GM19035 (cell line): ENCODE measurements around the gene BRWD1.
"Not testable (repeated sequence)": the region's sequence is repeated elsewhere in the genome, so short reads cannot be mapped to it uniquely, and the experiment has no call there.

Source experiments
- ATAC-seq: cut with Tn5 transposase; IDR thresholded peaks from one replicate; pipeline ENCODE4 v1.9.1; 2021; ENCODE audit not compliant: unreplicated experiment

Gene BRWD1

DNA sequence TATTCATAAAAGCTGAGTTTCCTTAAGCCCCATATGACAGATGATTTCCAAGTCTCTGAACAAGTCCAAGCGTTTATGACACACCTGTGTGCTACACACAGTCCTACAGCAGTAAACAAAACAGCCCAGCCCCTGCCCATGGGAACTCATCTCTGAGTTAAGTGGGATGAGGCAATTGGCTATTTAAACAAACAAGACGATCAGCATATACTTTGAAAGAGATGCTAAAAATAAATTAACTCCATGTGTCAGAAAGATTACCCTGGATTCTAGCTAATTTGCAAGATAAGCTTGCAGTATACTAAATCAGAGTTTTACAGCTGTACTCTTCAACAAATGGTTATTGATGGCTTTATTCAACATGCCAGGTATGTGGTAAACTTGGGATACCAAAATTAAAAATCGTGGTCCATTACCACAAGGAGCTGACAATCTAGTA lies 137.1 kb downstream of the BRWD1 start:
- ATAC-seq: no peak

DNA sequence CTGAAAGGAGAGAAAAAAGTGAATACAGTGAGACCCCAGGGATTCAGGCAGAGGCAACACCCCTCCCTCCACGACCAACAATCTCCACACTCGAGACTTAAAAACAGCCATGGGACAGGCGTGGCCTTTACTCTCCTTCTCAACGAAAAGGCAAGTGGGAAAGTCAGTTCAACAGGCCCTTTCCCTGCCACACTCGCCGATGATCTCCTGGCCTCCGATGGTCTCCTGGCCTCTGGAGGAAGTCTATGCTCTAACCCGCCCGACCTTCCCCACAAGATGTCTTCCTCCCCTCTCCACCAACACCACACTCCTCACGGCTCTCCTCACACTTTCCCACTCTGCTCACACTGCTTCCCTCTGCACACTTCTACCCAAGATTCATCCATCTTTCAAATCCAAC lies 137.8 kb downstream of the BRWD1 start:
- no peak for ATAC-seq

DNA sequence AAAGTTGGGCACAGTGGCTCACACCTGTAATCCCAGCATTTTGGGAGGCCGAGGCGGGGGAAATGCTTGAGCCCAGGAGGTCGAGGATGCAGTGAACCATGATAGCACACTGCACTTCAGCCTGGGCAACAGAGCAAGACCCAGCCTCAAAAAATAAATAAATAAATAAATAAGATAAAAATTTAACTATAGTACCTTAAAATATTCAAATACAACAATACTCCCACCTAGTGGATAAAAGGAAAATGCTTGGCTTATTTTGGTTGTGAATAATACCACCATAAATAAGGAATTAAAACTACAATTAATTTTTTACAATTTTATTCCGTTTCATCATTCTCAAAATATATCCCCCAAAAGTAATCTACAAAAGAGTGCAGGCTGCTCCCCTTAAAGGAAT lies 138.3 kb downstream of the BRWD1 start:
- ATAC-seq: no peak

DNA sequence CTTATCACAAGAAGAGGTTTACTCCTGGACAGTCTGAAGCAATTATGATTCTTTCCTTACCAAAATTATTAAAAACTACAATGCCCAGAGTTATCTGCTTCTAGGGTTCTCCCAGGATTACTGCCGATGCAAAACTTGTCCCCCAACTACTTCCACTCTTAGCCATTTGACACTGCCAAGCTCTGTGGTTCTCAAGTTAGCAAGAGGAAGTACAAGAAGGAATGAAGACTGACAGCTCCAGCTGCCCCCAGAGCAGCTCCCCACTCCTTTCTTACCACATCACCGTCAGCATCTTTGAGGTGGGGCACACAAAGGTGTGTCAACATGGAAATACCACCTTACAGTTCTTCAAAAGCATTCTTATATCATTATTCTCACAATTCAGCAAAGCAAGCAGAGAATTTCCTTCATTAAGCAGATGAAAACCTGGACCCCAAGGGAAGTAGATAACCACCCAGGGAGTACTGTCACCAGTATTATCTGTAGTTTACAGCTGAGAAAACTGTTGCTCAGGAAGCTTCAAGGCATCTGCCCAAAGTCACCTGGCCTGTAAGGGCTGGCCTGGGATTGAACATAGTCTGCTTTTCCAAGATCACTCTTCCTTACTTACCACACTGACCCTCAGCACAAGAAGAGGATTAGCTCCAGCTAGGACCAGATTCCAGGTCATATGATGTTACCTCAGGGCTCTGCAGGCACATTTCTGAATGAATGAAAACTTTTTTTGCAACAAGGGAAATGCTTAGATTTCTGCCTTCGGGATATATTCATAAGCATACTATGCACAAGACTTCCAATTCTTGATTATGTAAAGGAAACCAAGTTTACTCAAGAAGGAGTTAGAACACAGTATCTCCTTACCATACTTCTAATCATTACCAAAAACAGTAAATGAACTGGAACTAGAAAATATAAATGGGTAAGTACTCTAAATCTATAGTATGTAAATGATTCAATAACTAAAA lies 139.4 kb downstream of the BRWD1 start:
- no peak for ATAC-seq

DNA sequence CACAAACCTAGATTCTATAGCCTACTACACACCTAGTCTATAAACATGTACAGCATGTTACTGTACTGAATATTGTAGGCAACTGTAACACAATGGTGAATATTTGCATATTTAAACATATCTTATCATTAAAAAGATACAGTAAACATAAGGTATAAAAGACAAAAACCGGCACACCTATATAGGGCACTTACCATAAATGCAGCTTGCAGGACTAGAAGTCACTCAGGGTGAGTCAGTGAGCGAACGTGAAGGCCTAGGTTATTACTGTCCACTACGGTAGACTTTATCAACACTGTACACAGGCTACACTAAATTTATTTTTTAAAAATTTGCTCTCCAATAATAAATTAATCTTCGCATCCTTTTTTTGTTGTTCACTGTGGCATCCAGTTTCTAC lies 143.5 kb downstream of the BRWD1 start:
- no peak for ATAC-seq

DNA sequence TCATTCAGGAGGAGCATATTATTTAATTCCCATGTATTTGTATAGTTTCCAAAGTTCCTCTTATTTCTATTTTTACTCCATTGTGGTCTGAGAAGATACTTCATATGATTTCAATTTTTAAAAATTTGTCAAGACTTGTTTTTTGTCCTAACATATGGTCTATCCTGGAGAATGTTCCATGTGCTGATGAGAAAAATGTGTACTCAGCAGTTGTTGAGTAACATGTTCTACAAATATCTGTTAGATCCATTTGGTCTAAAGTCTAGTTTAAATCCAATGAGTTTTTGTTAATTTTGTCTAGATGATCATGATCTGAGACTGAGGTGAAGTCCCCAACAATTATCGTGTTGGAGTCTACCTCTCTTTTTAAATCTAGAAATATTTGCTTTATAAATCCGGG lies 144.6 kb downstream of the BRWD1 start:
- no peak for ATAC-seq

DNA sequence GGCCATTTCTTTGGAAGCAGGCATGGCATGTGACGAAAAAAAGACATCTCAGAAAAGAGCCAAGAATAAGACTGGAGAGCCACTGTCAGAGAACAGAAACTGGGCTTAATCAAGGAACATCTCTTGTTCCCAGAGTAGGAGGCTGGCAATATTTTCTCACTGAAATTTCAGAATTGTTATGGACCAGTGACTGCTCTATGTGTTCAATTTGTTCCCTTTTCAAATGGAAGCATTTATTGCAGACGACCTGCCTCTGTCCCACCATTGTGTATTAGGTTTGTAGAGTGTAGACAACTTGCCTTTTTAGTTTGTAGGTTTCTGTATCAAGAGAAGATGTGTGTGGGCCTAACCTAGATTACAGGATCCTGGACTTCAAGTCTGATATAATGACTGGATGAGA lies 148.9 kb downstream of the BRWD1 start:
- ATAC-seq: no peak

DNA sequence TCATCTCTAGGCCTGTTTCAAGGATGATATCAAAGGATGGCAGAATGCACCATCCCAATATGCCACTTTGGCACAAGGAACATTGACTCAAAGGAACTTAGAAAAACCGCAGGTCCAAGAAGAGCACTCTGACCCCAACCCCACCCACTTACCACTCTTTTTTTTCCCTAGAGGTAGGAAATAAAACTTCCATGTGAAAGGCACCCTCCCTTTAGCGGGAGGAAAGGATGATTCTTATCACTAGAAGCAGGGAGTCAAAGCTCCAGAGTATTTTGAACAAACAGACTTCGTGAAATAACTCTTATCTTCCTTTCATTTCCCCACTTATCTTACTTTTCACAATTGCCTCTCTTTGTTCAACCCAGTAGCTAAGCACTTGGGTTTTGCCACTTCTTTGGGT lies 152.4 kb downstream of the BRWD1 start:
- no peak for ATAC-seq

DNA sequence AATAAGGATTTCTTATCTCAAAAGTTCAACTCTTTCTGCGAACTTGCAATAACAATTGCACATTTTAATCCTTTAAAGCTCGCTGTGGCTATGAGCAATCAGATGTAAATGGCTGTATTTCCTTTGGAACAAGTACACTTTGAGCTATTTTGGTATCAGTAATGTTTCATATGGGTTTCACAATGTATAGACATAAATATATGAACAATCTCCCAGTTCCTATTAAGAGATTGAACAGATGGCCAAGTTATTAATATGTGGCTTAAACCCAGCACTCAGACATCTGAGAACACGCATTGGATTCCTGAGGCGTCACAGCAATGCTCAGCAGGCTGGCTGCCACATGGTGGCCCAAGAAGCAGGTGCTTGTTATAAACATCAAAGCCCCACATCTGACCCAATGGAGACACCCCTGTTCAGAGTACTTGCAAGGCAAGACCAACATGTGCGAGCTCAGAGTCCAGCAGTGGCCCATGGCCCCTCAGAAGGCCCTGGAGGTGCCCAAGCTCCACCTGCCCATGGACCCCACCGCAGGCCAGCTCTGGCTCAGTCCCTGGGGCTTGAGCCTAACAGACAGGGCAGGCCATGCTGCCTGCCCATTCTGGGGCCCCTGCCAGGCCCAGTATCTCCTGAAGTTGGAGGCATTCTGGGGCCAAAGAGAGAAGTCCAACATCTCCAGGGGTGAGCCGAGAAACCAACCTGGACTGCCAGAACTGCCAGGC lies 153.9 kb downstream of the BRWD1 start:
- no peak for ATAC-seq

DNA sequence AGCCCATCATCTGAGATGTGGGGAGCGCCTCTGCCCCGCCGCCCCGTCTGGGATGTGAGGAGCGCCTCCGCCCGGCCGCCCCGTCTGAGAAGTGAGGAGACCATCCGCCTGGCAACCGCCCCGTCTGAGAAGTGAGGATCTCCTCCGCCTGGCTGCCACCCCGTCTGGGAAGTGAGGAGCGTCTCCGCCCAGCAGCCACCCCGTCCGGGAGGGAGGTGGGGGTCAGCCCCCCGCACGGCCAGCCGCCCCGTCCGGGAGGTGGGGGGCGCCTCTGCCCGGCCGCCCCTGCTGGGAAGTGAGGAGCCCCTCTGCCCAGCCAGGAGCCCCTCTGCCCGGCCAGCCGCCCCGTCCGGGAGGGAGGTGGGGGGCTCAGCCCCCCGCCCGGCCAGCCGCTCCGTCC lies 156.2 kb downstream of the BRWD1 start:
- not testable (repeated sequence) for ATAC-seq

DNA sequence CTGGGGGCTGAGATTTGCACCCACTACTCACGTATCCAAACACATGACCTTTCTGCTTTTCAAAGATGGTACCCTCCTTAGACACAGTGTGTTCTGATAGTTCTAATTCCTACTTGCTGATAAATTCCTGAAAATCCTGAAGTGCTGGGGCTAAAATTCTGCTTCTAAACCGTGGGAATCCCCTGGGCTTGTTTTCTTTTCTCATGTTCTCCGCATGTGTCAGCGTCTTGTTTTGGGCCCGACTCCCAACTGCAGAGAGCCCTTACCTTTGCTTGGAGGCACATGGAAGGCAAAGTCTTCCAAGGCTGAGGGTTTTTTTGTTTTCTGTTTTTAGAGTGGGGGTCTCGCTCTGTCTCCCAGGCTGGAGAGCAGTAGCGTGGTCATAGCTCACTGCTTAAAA lies 157.4 kb downstream of the BRWD1 start:
- ATAC-seq: no peak

DNA sequence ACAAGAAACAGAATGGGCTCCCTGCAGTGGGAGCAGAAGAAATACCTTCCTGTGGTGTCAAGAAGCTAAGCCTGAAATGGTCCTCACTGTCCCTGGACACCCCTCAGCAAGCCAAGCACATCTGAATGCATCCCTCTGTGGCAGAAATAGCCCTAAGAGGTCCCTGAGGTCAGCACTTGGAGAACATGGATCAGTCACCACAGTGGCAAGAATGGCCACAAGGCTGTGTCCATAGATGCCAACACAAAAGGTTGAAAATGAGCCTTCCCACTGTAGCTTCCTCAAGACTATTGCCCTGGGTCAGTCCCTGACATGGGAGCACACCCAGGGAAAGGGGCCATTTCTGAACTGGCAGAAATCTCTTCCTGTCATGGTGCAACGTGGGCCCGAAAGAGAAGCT lies 157.9 kb downstream of the BRWD1 start:
- no peak for ATAC-seq

DNA sequence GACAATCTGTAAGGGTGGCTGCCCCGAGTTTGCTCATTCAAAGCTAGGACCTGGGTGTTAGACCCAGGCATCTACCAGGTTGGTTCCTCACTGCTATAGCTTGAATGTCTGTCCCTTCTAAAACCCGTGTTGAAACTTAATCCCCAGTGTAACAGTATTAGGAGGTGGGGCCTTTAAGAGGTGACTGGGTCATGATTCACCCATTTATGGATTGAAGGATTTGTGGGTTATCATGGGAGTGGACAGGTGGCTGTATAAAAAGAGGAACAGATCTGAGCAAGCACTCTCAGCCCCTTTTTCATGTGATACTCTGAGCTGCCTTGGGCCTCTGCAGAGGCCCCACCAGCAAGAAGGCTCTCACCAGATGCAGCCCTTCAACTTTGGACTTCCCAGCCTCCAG lies 159.6 kb downstream of the BRWD1 start:
- no peak for ATAC-seq

DNA sequence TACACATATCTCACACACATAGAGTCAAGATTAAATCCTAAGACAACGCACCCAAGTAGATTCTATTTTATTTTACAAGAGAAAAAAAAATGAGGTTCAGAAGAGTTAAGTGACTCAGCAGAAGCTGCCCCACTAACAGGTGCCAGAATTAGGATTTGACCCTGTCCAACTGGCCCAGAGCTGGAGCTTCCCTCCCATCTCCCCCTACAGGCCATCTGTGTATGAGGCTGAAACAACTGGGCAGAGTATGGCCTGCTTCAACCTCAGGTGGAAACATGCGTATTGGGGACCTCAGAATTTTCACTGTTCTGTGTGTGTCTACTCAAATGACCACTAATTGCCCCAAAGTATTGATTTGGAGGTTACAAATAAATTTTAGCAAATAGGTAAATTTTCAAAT lies 160.1 kb downstream of the BRWD1 start:
- ATAC-seq: no peak

DNA sequence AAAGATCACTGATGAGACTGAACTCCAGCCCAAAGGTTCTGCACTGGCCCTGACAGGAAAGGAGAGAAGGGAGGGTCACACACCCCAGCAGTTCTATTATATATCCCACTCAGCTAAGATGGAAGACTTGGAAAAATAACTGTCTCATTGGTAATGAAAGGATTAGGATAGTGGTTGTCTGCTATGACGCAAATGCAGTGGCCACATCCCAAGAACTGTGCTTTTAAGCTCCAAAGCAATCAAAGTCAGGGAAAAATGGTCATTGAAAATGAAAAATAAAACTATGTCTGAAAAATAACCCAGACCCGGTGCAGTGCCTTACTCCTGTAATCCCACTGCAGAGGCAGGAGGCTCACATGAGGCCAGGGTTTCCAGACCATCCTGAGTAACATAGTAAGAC lies 161.2 kb downstream of the BRWD1 start:
- ATAC-seq: no peak

DNA sequence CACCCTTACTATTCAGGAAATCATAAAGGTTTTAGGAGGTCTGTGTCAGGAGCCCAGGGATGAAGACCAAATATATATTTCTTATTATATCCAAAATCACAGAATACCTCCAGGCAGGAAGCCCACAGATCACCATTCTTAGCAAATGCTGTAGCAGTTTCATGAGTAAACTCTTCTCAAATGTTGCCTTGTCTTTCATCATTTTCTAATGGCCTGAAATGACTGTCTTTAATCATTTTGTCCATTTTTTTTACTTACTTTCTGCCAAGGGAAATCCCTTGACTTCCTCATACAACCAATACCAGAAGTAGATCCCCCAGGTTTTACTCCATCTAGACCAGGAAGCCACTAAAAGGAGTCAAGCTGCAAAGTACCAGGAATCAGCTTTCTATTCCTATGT lies 162.6 kb downstream of the BRWD1 start:
- ATAC-seq: no peak

DNA sequence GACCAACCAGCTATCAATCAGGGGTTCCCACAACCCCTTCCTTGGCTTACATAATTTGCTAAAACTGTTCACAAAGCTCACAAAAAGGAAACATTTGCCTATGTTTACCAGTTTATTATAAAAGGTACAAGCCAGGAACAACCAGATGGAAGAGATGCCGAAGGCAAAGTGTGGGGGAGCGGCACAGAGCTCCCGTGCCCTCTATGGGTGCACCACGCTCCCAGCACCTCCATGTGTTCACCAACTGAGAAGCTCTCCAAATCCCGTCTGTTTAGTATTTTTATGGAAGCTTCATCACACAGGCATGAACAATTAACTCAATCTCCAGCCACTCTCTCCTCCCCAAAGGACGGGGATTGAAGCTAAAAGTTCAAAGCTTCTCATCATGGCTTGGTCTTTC lies 163.1 kb downstream of the BRWD1 start:
- no peak for ATAC-seq

DNA sequence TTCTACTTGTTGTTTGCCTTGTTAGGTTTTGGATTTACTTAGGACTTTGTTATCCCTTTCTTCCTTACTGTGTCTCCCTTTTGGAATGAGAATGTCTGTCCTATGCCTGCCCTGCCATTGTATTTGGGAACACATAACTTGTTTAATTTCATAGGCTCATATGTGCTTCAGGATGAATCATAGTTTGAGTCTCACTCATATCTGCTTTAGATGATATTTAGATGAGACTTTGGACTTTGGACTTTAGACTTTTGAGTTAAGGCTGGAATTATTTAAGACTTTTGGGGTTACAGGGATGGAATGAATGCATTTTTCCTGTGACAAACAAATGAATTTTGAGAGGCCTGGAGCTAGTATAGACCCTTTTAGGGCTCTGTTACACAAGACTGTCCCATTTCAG lies 163.6 kb downstream of the BRWD1 start:
- ATAC-seq: no peak

DNA sequence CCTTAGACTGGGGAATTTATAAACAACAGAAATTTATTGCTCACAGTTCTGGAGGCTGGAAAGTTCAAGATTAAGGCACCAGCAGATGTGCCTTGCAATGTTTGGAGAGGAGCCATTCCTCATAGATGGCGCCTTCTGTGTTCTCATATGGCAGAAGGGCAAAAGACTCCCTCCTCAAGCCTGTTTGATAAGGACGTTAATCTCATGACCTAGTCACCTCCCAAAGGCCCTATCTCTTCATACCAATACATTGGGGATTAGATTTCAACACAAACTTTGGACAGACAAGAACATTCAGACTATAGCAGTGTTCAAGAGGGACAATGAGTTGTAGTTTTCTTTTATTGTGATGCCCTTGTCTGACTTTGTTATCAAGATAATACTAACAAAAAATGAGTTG lies 164.5 kb downstream of the BRWD1 start:
- no peak for ATAC-seq

DNA sequence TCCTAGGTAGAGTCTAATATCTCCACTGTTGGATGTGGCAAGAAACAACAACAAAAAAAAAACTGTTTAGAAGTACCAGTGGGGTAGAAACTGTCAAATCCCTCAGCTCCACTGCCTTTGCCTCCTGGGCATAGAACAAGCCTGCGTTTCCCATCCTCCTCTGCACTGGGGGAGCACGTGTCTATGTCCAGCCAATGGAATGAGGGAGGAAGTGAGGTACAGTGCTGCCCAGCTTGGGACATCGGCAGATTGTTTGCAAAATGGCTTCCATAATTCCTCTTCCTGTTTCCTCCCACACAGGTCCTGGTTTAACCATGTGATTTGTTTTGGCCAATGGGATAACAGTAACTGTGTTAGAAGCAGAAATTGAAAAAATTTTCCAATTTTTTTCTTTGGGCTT lies 169.2 kb downstream of the BRWD1 start:
- ATAC-seq: no peak

DNA sequence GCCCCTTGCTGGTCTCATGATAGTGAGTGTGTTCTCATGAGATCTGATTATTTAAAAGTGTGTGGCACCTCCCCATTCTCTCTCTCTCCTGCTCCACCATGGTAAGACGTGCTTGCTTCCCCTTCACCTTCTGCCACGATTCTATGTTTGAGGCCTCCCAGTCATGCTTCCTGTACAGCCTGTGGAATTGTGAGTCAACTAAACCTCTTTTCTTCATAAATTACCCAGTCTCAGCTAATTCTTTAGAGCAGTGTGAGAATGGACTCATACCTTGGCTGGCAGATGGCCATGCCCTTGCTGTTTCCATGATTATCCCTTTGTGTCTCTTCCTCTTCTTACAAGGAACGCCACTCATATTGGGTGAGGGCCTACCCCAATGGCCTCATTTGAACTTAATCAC lies 170.5 kb downstream of the BRWD1 start:
- ATAC-seq: no peak

DNA sequence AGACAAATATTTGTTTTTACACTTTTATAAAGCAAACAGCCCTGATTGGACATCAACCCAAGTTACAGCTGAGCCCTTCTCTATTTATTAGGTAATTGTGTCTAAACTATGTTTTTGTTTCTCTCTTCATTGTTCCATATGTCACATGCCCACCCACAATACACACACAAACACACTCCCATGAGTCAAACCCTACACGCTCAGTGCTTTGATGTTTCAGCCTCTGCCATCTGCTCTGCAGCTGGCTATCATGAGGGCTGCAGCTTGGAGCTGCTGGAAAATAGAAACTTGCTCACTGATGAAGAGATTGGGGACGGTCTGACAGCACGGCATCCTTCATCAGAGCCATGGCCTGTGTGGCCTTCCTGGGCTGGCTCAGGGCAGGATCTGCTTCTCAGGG lies 171.9 kb downstream of the BRWD1 start:
- ATAC-seq: no peak
